ENCODE data around the gene MAGED1.
"Not testable (repeated sequence)": the region's sequence is repeated elsewhere in the genome, so short reads cannot be mapped to it uniquely, and the experiment has no call there.

The MAGED1 gene

DNA sequence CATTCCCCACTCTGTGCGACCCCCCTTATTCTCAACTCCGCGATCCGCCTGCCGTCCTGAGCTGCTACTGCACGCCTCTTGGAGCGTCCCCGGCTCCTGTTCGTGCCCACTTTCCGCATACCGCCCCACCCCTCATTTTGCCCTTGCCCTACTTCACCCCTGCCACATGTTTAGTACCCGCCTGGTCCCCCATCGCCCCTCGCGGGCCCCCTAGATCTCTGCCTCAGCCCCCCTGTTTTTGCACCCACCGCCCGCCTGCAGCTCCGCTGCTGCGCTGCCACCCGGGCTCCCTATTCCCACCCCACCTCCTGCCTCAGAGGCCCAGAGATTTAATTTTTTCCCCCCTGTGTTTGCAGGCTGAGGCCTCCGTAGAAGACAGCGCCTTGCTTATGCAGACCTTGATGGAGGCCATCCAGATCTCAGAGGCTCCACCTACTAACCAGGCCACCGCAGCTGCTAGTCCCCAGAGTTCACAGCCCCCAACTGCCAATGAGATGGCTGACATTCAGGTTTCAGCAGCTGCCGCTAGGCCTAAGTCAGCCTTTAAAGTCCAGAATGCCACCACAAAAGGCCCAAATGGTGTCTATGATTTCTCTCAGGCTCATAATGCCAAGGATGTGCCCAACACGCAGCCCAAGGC, 1.4 kb downstream of the MAGED1 start:
- DNase-seq (ENCODE audit: insufficient read length, low spot score) (no peak), FAIRE-seq (no peak)

DNA sequence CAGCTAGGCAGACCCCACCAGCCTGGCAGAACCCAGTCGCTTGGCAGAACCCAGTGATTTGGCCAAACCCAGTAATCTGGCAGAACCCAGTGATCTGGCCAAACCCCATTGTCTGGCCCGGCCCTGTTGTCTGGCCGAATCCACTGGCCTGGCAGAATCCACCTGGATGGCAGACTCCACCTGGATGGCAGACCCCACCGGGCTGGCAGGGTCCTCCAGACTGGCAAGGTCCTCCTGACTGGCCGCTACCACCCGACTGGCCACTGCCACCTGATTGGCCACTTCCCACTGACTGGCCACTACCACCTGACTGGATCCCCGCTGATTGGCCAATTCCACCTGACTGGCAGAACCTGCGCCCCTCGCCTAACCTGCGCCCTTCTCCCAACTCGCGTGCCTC, 3.2 kb downstream of the MAGED1 start:
- FAIRE-seq (no peak), DNase-seq (ENCODE audit: insufficient read length, low spot score) (no peak)

DNA sequence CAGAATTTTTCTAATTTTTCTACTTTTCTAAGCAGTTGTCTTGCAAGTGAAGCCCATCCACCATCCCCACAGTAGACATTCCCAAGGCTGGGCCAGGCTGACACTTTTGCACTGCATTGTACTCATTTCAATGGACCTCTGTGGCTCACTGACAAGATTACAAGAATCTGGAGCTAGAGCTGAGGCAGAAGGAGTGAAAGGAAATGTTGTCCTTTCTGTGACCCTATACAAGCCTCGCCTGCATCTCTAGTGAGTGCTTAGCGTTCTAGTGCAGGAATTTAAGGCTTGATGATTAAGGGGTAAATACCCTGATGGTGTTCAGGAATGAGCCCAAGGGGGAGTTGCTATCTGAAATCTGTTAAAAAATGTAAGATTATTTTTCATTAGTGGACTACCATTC, 6.3 kb downstream of the MAGED1 start:
- DNase-seq (ENCODE audit: insufficient read length, low spot score) = no peak
- no peak for FAIRE-seq

GRCh38 chrX:51902510-51903050, 9.2 kb downstream of the MAGED1 start:
- FAIRE-seq = no peak
- no peak for DNase-seq (ENCODE audit: insufficient read length, low spot score)

GRCh38 chrX:51905152-51905551, 11.7 kb downstream of the MAGED1 start:
- not testable (repeated sequence) for FAIRE-seq; DNase-seq (ENCODE audit: insufficient read length, low spot score)

DNA sequence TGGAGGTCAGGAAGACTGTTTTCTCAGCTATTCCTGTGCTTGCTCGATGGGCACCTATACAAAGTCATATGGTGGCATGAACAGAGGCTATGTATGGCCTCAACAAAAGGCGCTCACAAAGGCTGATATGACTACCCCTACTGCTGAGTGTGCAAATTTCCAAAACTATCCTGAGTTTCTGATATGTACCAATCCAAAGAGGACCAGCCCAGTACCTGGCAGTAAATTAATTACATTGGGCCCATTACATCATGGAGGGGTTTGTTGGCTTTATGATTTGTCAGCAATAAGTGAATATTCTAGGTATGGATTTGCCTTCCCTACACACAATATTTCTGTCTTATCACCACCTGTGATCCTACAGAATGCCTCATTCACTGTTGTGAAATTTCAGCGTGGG, 12.3 kb downstream of the MAGED1 start:
- no peak for DNase-seq (ENCODE audit: insufficient read length, low spot score)

GRCh38 chrX:51917604-51918003, 24.2 kb downstream of the MAGED1 start:
- DNase-seq (ENCODE audit: insufficient read length, low spot score) (no peak), FAIRE-seq (no peak)

More for the DNA sequence above, 12.3 kb downstream of the MAGED1 start:
- no peak for FAIRE-seq

DNA sequence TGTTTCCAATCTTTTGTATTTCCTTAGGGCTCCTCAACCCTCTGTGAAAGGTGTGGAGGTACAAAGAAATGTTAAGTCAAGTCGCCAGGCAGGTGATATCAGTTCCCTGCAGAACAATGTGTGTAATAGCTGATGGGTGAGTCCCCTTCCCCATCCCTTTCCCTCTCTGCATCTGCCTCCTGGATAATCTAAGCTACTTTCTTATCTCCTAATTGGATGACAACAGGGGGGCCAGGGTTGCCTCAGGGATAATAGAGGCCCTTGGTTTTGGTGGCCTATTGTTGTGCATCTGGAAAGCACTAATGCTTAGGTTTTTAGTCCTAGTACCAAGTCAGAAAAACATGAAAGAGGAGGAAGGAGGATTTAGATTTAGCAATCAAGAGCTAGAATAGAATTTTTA, 29.1 kb downstream of the MAGED1 start:
- FAIRE-seq = no peak
- DNase-seq (ENCODE audit: insufficient read length, low spot score) = no peak

- no peak for DNase-seq (ENCODE audit: insufficient read length, low spot score)
- FAIRE-seq = no peak
Measured at GRCh38 chrX:51931566-51932150, 38.2 kb downstream of the MAGED1 start.
